Activated B cell treated with CpG ODN at 0.5 μM for 24 hours (primary cell): ENCODE measurements around the gene PSMG4. TPM values are rescaled to one million over a fixed set of nuclear protein-coding genes. Genes with fewer than 3 reads are reported as not detected.

Experiments used
- ATAC-seq: fragments of 200-7000 bp; cut with Tn5 transposase; one replicate; pipeline ENCODE4 v1.10.0; 2021; ENCODE audit warnings: low read depth, mild to moderate bottlenecking, moderate library complexity
- CTCF ChIA-PET: fragments of 350-600 bp; sonication (Branson Sonifier 250); formaldehyde crosslinking; loops from one replicate; lab custom pipeline; 2021; ENCODE audit warnings: antibody characterized with exemption; lab: Charles Lee
- POLR2A ChIA-PET: fragments of 350-600 bp; sonication (Branson Sonifier 250); formaldehyde crosslinking; loops from one replicate; lab custom pipeline; 2021; ENCODE audit warnings: antibody characterized with exemption; lab: Charles Lee
- DNase-seq: peaks from one replicate; pipeline ENCODE4 v3.0.0; 2022
- H3K27ac Mint-ChIP-seq: one replicate; pipeline ENCODE4 v1.8.0; 2020; ENCODE audit warnings: mixed read lengths
- H3K27me3 Mint-ChIP-seq: one replicate; pipeline ENCODE4 v1.8.0; 2021; ENCODE audit warnings: mixed read lengths
- H3K36me3 Mint-ChIP-seq: one replicate; pipeline ENCODE4 v1.8.0; 2021; ENCODE audit warnings: low read depth, mixed read lengths
- H3K4me1 Mint-ChIP-seq: one replicate; pipeline ENCODE4 v1.8.0; 2021; ENCODE audit warnings: mixed read lengths
- H3K4me3 Mint-ChIP-seq: one replicate; pipeline ENCODE4 v1.8.0; 2020; ENCODE audit warnings: mild to moderate bottlenecking, mixed read lengths
- H3K9me3 Mint-ChIP-seq: one replicate; pipeline ENCODE4 v1.8.0; 2020; ENCODE audit warnings: mixed read lengths
- CTCF ChIP-seq: fragments of 200-600 bp; IDR thresholded peaks from one replicate; pipeline ENCODE4 v1.8.0; 2022; ENCODE audit warnings: antibody characterized with exemption, mild to moderate bottlenecking
- intact Hi-C: fragments of 100-400 bp; cut with micrococcal nuclease; formaldehyde crosslinking; loops from one replicate; pipeline ENCODE4 v1.15.1; 2024
- total RNA-seq: library from RNA; stranded (reverse); gene quantifications from 2 replicates; pipeline ENCODE4 v1.2.3, GENCODE V29; 2022

Gene PSMG4
- total RNA-seq, 1 donor from 2014 or later, result 29.9 TPM

DNA sequence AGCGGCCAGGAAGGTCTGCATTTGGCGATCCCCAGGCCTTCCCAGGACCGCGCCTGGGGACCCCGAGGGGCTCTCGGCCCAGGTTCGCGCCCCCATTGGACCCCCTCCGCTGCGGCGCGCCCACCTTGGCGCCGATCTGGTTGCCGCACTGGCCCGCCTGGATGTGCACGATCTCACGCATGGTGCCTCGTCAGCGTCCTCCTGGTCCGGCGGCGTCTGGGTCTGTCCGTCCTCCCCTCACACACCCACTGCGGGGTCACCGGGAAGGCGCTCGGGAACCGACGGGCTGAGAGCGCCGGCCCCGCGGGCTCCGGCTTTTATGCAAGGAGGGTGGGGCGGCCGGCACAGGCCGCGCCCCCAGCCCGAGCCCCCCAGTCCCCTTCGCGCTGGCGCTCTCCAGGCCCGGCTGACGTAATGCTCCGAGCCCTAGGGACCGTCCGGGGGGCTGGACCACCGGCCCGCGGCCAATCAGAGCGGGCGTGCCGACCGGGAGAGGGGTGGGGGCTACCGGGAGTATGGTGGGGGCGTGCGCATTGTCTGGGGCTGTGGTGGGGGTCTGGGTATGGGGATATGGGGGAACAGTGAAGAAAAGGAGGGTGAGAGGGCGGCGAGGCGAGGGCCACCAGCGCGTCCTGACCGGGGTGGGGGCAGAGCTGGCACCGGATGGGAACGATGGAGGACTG, 31.2 kb upstream of the PSMG4 start, which contains the start of gene TUBB2B:
Gene TUBB2B (minus strand): TSS at position 291 of the 683 bp plus-strand sequence. CDS start 110 bp downstream, at position 181.
- ATAC-seq (peak; percentile 35), DNase-seq (peak; percentile 27)
- POLR2A ChIA-PET, result no interaction called here
- no peak for TF ChIP-seq CTCF
- peaks cover 48% of the 10 kb centered on the region for H3K27me3 Mint-ChIP-seq
- peaks cover 48% of the 10 kb centered on the region for H3K4me1 Mint-ChIP-seq
- no peak within 1 kb of the TSS for H3K27ac Mint-ChIP-seq
- no peaks in the 10 kb centered on the region for H3K9me3 Mint-ChIP-seq
- intact Hi-C loops, result loop anchor here (1.0 kb wide), 1 partner anchor 64 kb away; no protein-coding TSS in a partner anchor
- no peaks in the 10 kb centered on the region for H3K36me3 Mint-ChIP-seq
- peak within 1 kb of the TSS; percentile 82 for H3K4me3 Mint-ChIP-seq
- CTCF ChIA-PET, result no interaction called here

DNA sequence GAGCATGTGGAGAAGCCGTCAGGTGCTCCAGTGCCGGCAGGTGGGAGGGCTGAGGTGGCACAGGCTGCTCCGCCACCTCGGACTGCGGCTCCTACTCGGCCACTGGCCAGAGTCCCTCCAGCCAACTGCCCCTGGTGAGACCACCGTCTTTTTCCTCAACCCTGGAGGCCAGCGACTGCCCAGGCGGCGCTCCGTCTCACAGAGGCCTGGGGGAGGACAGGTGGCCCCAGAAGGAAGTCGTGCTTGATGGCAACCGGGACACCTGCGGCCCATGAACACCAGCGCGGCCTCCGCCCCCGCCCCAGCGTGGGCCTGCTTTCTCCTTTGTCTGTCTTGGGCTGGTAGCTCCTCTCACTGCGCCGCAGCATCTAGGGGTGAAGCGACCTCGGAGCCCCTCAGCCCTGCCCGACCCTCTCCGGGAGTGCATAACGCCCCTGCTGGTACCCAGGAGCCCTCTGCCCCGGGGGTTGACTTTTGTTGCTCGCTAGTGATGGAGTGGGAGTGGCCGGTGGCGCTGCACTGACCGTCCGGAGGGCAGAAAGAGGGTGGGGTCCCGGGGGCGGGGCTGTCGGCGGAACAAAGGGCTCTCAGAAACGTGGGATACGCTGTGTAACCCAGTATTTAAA, 30.6 kb upstream of the PSMG4 start:
- peak; percentile 45 for ATAC-seq
- intact Hi-C loops, result loop anchor here (1.0 kb wide), 1 partner anchor 65 kb away; no protein-coding TSS in a partner anchor
- Mint-ChIP-seq H3K27me3 (peaks cover 55% of the 10 kb centered on the region), H3K4me1 (peaks cover 48% of the 10 kb centered on the region), H3K4me3 (peak overlapping the region; percentile 80), H3K9me3 (no peaks in the 10 kb centered on the region), H3K36me3 (no peaks in the 10 kb centered on the region), H3K27ac (no peak overlapping the region)
- peak; percentile 36 for DNase-seq
- TF ChIP-seq CTCF, result no peak
- CTCF ChIA-PET, result no interaction called here
- POLR2A ChIA-PET, result no interaction called here

GRCh38 chr6:3228771-3229565, 29.8 kb upstream of the PSMG4 start:
- Mint-ChIP-seq H3K4me1 (peaks cover 48% of the 10 kb centered on the region), H3K27me3 (peaks cover 61% of the 10 kb centered on the region), H3K36me3 (no peaks in the 10 kb centered on the region), H3K4me3 (peak overlapping the region; percentile 86), H3K27ac (peak overlapping the region; percentile 30), H3K9me3 (no peaks in the 10 kb centered on the region)
- no peak for ATAC-seq
- intact Hi-C loops, result loop anchor here (1.0 kb wide), 1 partner anchor 66 kb away; no protein-coding TSS in a partner anchor
- no peak for TF ChIP-seq CTCF
- CTCF ChIA-PET, result interaction anchor here (1.3 kb wide), 1 partner anchor 23 kb away, joined by 4 read pairs; no protein-coding TSS in a partner anchor
- POLR2A ChIA-PET, result interaction anchor here (1.3 kb wide), 2 partner anchors 31 to 70 kb away, joined by 3 to 4 read pairs; no protein-coding TSS in a partner anchor
- no peak for DNase-seq

- peak overlapping the region; percentile 86 for H3K4me3 Mint-ChIP-seq
- H3K27me3 Mint-ChIP-seq, result peaks cover 62% of the 10 kb centered on the region
- no peak overlapping the region for H3K27ac Mint-ChIP-seq
- ChIA-PET CTCF (interaction anchor here (1.3 kb wide), 1 partner anchor 22 kb away, joined by 4 read pairs; no protein-coding TSS in a partner anchor), POLR2A (interaction anchor here (0.8 to 1.3 kb wide), 3 partner anchors 30 to 71 kb away, joined by 3 to 4 read pairs (median 4); no protein-coding TSS in a partner anchor)
- no peaks in the 10 kb centered on the region for H3K36me3 Mint-ChIP-seq
- peak; percentile 22 for ATAC-seq
- H3K9me3 Mint-ChIP-seq, result no peaks in the 10 kb centered on the region
- H3K4me1 Mint-ChIP-seq, result peaks cover 48% of the 10 kb centered on the region
- no peak for TF ChIP-seq CTCF
- intact Hi-C loops, result loop anchor here (10.0 kb wide), 1 partner anchor 1605 kb away; no protein-coding TSS in a partner anchor
- DNase-seq, result peak; percentile 41
These were observed 29.1 kb upstream of the PSMG4 start for GRCh38 chr6:3229566-3230178.
